ENCODE results near the gene SECTM1.

The SECTM1 gene

GRCh38 chr17:82302991-82303943 is 30.3 kb downstream of the SECTM1 start:
- Histone ChIP-seq H3K36me3 (ENCODE audit: control insufficient read depth in 5 of 5, insufficient read depth in 5 of 5, low read length in 5 of 5) (no peaks in the 10 kb centered on the region), H3K9ac (ENCODE audit: low read length in 5 of 5) (no peak overlapping the region), H3K4me1 (ENCODE audit: control insufficient read depth in 5 of 5, insufficient read depth in 5 of 5, low read length in 5 of 5) (peaks cover 0 to 18% (median 9%) of the 10 kb centered on the region in 5 donors), H3K9me3 (ENCODE audit: control insufficient read depth in 5 of 5, low read length in 5 of 5) (no peaks in the 10 kb centered on the region), H3K4me3 (ENCODE audit: low read depth in 1 of 5, low read length in 5 of 5) (no peak overlapping the region), H3K27me3 (ENCODE audit: control insufficient read depth in 5 of 5, insufficient read depth in 4 of 5, low read length in 5 of 5) (peaks cover 3 to 21% (median 7%) of the 10 kb centered on the region in 5 donors), H3K27ac (ENCODE audit: low read depth, low read length) (no peak overlapping the region)

- H3K27ac ChIP-seq (ENCODE audit: low read depth, low read length) = no peak overlapping the region
- H3K9me3 ChIP-seq (ENCODE audit: control insufficient read depth in 5 of 5, low read length in 5 of 5) = no peaks in the 10 kb centered on the region
- H3K27me3 ChIP-seq (ENCODE audit: control insufficient read depth in 5 of 5, insufficient read depth in 4 of 5, low read length in 5 of 5) = peaks cover 0 to 21% (median 7%) of the 10 kb centered on the region in 5 donors
- H3K4me3 ChIP-seq (ENCODE audit: low read depth in 1 of 5, low read length in 5 of 5) = no peak overlapping the region
- H3K4me1 ChIP-seq (ENCODE audit: control insufficient read depth in 5 of 5, insufficient read depth in 5 of 5, low read length in 5 of 5) = peaks cover 0 to 25% (median 16%) of the 10 kb centered on the region in 5 donors
- no peaks in the 10 kb centered on the region for H3K36me3 ChIP-seq (ENCODE audit: control insufficient read depth in 5 of 5, insufficient read depth in 5 of 5, low read length in 5 of 5)
- no peak overlapping the region for H3K9ac ChIP-seq (ENCODE audit: low read length in 5 of 5)
These were observed 31.0 kb downstream of the SECTM1 start for GRCh38 chr17:82302568-82302963.

GRCh38 chr17:82301916-82302567 is 31.5 kb downstream of the SECTM1 start:
- Histone ChIP-seq H3K4me3 (ENCODE audit: low read depth in 1 of 5, low read length in 5 of 5) (no peak overlapping the region), H3K9me3 (ENCODE audit: control insufficient read depth in 5 of 5, low read length in 5 of 5) (no peaks in the 10 kb centered on the region), H3K36me3 (ENCODE audit: control insufficient read depth in 5 of 5, insufficient read depth in 5 of 5, low read length in 5 of 5) (no peaks in the 10 kb centered on the region), H3K27me3 (ENCODE audit: control insufficient read depth in 5 of 5, insufficient read depth in 4 of 5, low read length in 5 of 5) (peaks cover 0 to 21% (median 9%) of the 10 kb centered on the region in 5 donors), H3K9ac (ENCODE audit: low read length in 5 of 5) (no peak overlapping the region), H3K27ac (ENCODE audit: low read depth, low read length) (no peak overlapping the region), H3K4me1 (ENCODE audit: control insufficient read depth in 5 of 5, insufficient read depth in 5 of 5, low read length in 5 of 5) (peaks cover 1 to 31% (median 21%) of the 10 kb centered on the region in 5 donors)

GRCh38 chr17:82301300-82301915 is 32.2 kb downstream of the SECTM1 start:
- H3K27ac ChIP-seq (ENCODE audit: low read depth, low read length) = no peak overlapping the region
- H3K4me3 ChIP-seq (ENCODE audit: low read depth in 1 of 5, low read length in 5 of 5) = no peak overlapping the region
- H3K9me3 ChIP-seq (ENCODE audit: control insufficient read depth in 5 of 5, low read length in 5 of 5) = no peaks in the 10 kb centered on the region
- peaks cover 3 to 36% (median 25%) of the 10 kb centered on the region in 5 donors for H3K4me1 ChIP-seq (ENCODE audit: control insufficient read depth in 5 of 5, insufficient read depth in 5 of 5, low read length in 5 of 5)
- H3K36me3 ChIP-seq (ENCODE audit: control insufficient read depth in 5 of 5, insufficient read depth in 5 of 5, low read length in 5 of 5) = no peaks in the 10 kb centered on the region
- H3K9ac ChIP-seq (ENCODE audit: low read length in 5 of 5) = no peak overlapping the region
- H3K27me3 ChIP-seq (ENCODE audit: control insufficient read depth in 5 of 5, insufficient read depth in 4 of 5, low read length in 5 of 5) = peaks cover 0 to 21% (median 9%) of the 10 kb centered on the region in 5 donors

- H3K4me3 ChIP-seq (ENCODE audit: low read depth in 1 of 5, low read length in 5 of 5) = no peak overlapping the region
- no peak overlapping the region for H3K9ac ChIP-seq (ENCODE audit: low read length in 5 of 5)
- peaks cover 0 to 19% (median 9%) of the 10 kb centered on the region in 5 donors for H3K27me3 ChIP-seq (ENCODE audit: control insufficient read depth in 5 of 5, insufficient read depth in 4 of 5, low read length in 5 of 5)
- no peak overlapping the region for H3K27ac ChIP-seq (ENCODE audit: low read depth, low read length)
- peaks cover 4 to 38% (median 25%) of the 10 kb centered on the region in 5 donors for H3K4me1 ChIP-seq (ENCODE audit: control insufficient read depth in 5 of 5, insufficient read depth in 5 of 5, low read length in 5 of 5)
- H3K36me3 ChIP-seq (ENCODE audit: control insufficient read depth in 5 of 5, insufficient read depth in 5 of 5, low read length in 5 of 5) = no peaks in the 10 kb centered on the region
- no peaks in the 10 kb centered on the region for H3K9me3 ChIP-seq (ENCODE audit: control insufficient read depth in 5 of 5, low read length in 5 of 5)
These were observed 32.8 kb downstream of the SECTM1 start for GRCh38 chr17:82300707-82301270.

GRCh38 chr17:82300228-82300627 is 33.3 kb downstream of the SECTM1 start:
- Histone ChIP-seq H3K27me3 (ENCODE audit: control insufficient read depth in 5 of 5, insufficient read depth in 4 of 5, low read length in 5 of 5) (peaks cover 0 to 19% (median 7%) of the 10 kb centered on the region in 5 donors), H3K4me1 (ENCODE audit: control insufficient read depth in 5 of 5, insufficient read depth in 5 of 5, low read length in 5 of 5) (peaks cover 4 to 38% (median 25%) of the 10 kb centered on the region in 5 donors), H3K9me3 (ENCODE audit: control insufficient read depth in 5 of 5, low read length in 5 of 5) (no peaks in the 10 kb centered on the region), H3K36me3 (ENCODE audit: control insufficient read depth in 5 of 5, insufficient read depth in 5 of 5, low read length in 5 of 5) (no peaks in the 10 kb centered on the region), H3K9ac (ENCODE audit: low read length in 5 of 5) (no peak overlapping the region), H3K27ac (ENCODE audit: low read depth, low read length) (no peak overlapping the region), H3K4me3 (ENCODE audit: low read depth in 1 of 5, low read length in 5 of 5) (no peak overlapping the region)

GRCh38 chr17:82299452-82299851 is 34.1 kb downstream of the SECTM1 start:
- H3K4me1 ChIP-seq (ENCODE audit: control insufficient read depth in 5 of 5, insufficient read depth in 5 of 5, low read length in 5 of 5) = peaks cover 4 to 38% (median 28%) of the 10 kb centered on the region in 5 donors
- H3K27me3 ChIP-seq (ENCODE audit: control insufficient read depth in 5 of 5, insufficient read depth in 4 of 5, low read length in 5 of 5) = peaks cover 0 to 19% (median 7%) of the 10 kb centered on the region in 5 donors
- no peak overlapping the region for H3K4me3 ChIP-seq (ENCODE audit: low read depth in 1 of 5, low read length in 5 of 5)
- no peak overlapping the region for H3K27ac ChIP-seq (ENCODE audit: low read depth, low read length)
- no peaks in the 10 kb centered on the region for H3K36me3 ChIP-seq (ENCODE audit: control insufficient read depth in 5 of 5, insufficient read depth in 5 of 5, low read length in 5 of 5)
- no peak overlapping the region for H3K9ac ChIP-seq (ENCODE audit: low read length in 5 of 5)
- no peaks in the 10 kb centered on the region for H3K9me3 ChIP-seq (ENCODE audit: control insufficient read depth in 5 of 5, low read length in 5 of 5)

- H3K9me3 ChIP-seq (ENCODE audit: control insufficient read depth in 5 of 5, low read length in 5 of 5) = no peaks in the 10 kb centered on the region
- H3K36me3 ChIP-seq (ENCODE audit: control insufficient read depth in 5 of 5, insufficient read depth in 5 of 5, low read length in 5 of 5) = no peaks in the 10 kb centered on the region
- H3K4me3 ChIP-seq (ENCODE audit: low read depth in 1 of 5, low read length in 5 of 5) = peak overlapping the region in 4 of 5 donors; percentile 63 to 72 (median 68)
- H3K27ac ChIP-seq (ENCODE audit: low read depth, low read length) = peak overlapping the region; percentile 84
- H3K4me1 ChIP-seq (ENCODE audit: control insufficient read depth in 5 of 5, insufficient read depth in 5 of 5, low read length in 5 of 5) = peaks cover 4 to 41% (median 31%) of the 10 kb centered on the region in 5 donors
- peak overlapping the region in 4 of 5 donors; percentile 22 to 73 (median 56) for H3K9ac ChIP-seq (ENCODE audit: low read length in 5 of 5)
- H3K27me3 ChIP-seq (ENCODE audit: control insufficient read depth in 5 of 5, insufficient read depth in 4 of 5, low read length in 5 of 5) = peaks cover 0 to 19% (median 7%) of the 10 kb centered on the region in 5 donors
These were observed 34.8 kb downstream of the SECTM1 start for GRCh38 chr17:82298538-82299421.
